GM18867 (cell line): ENCODE data around the gene KLK11.

Experiments used
- ATAC-seq: cut with Tn5 transposase; IDR thresholded peaks from one replicate; pipeline ENCODE4 v1.9.1; 2021; ENCODE audit warnings: mild to moderate bottlenecking, moderate library complexity; ENCODE audit not compliant: unreplicated experiment

KLK11 gene

DNA sequence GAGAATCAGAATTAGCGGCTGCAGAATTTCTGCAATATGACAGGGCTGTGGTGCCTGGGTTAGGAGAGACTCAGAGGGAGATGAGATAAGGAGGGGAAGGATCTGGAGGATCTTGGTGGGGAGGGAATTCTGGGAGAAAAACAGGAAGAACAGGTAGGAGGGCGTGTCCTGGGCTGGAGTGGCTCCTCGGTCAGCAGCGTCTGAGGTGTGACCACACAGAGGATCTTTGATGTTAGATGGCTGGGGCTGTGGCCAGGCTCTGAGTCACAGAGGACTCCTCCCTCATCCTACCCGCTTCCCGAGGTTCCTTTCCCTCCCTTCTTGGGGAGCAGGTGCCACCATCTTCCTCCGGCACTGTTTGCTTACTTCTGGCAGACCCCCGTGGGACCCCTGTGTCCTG, 50.6 kb downstream of the KLK11 start:
- no peak for ATAC-seq

GRCh38 chr19:50974702-50975556, 51.5 kb downstream of the KLK11 start:
- no peak for ATAC-seq

- ATAC-seq = no peak
These were observed 53.5 kb downstream of the KLK11 start for GRCh38 chr19:50972795-50973376.
